ENCODE measurements around the gene FSTL4. TPM values are rescaled to one million over a fixed set of nuclear protein-coding genes. Genes with fewer than 3 reads are reported as not detected.

FSTL4 gene
- total RNA-seq, 4 donors from 2014 or later, result 0.18 to 0.27 (median 0.20) TPM; not detected in 1

- intact Hi-C loops (cut with DNase I; ENCODE audit: low total_unique reads), result no loop called here
- DNase-seq (no peak), ATAC-seq (no peak)
- no peak overlapping the region for H3K27ac ChIP-seq
- in situ Hi-C loops (cut with MboI; ENCODE audit: low sequenced_read_pairs in 4 of 4), result loop anchor here in 1 of 4 donors (25.0 kb wide), 1 partner anchor 458 kb away; no protein-coding TSS in a partner anchor
- H3K36me3 ChIP-seq, result no peaks in the 10 kb centered on the region
- no peak overlapping the region for H3K4me3 ChIP-seq
- TF ChIP-seq POLR2A (IDR thresholded peaks at IDR 0.05), result no peak
- TF ChIP-seq, protein P1, sequence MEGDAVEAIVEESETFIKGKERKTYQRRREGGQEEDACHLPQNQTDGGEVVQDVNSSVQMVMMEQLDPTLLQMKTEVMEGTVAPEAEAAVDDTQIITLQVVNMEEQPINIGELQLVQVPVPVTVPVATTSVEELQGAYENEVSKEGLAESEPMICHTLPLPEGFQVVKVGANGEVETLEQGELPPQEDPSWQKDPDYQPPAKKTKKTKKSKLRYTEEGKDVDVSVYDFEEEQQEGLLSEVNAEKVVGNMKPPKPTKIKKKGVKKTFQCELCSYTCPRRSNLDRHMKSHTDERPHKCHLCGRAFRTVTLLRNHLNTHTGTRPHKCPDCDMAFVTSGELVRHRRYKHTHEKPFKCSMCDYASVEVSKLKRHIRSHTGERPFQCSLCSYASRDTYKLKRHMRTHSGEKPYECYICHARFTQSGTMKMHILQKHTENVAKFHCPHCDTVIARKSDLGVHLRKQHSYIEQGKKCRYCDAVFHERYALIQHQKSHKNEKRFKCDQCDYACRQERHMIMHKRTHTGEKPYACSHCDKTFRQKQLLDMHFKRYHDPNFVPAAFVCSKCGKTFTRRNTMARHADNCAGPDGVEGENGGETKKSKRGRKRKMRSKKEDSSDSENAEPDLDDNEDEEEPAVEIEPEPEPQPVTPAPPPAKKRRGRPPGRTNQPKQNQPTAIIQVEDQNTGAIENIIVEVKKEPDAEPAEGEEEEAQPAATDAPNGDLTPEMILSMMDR (IDR thresholded peaks at IDR 0.05 in 4 of 5, conservative IDR thresholded peaks at IDR 0.05 in 1 of 5), result no peak
- H3K27me3 ChIP-seq, result no peaks in the 10 kb centered on the region
- H3K4me1 ChIP-seq, result peaks cover 0 to 2% of the 10 kb centered on the region in 2 donors
- H3K9me3 ChIP-seq, result no peaks in the 10 kb centered on the region
Observed at GRCh38 chr5:133404724-133405123, 207.6 kb downstream of the FSTL4 start.

DNA sequence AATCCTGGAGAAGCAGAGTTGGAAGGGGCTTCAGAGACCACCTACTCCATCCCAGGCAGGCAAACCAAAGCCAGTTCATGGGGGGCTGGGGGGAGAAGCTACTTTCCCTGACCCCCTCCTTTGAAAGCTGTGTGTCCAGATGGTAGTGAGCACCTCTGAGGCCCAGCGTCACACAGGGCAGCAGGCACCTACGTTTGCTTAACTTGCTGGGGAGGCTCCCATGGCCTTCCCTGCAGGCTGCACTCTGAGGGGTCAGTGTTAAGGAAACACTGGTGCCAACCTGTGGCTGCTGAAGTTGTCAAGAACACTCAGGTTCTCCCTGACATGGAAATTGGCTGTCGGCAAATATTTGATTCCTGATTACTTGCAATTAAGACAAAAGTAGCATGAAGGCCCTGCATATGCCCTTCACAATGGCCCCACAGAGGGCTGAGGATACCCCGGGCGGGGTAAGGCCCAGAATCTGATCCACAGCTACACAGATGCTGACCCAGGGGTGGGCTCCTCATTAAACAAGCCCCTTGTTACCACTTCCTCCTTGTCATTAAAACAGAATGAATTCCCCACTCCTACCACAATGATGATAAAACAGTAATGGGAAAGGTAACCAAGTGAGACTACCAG, 208.5 kb downstream of the FSTL4 start:
- intact Hi-C loops (cut with DNase I; ENCODE audit: low total_unique reads) (no loop called here), in situ Hi-C loops (cut with MboI; ENCODE audit: low sequenced_read_pairs in 4 of 4) (loop anchor here in 1 of 4 donors (25.0 kb wide), 1 partner anchor 458 kb away; no protein-coding TSS in a partner anchor)
- Histone ChIP-seq H3K4me3 (no peak overlapping the region), H3K36me3 (no peaks in the 10 kb centered on the region), H3K27ac (no peak overlapping the region), H3K9me3 (no peaks in the 10 kb centered on the region), H3K4me1 (peaks cover 0 to 2% of the 10 kb centered on the region in 2 donors), H3K27me3 (no peaks in the 10 kb centered on the region)
- no peak for ATAC-seq
- DNase-seq, result no peak
- TF ChIP-seq POLR2A (IDR thresholded peaks at IDR 0.05), result no peak
- TF ChIP-seq, protein P1 (IDR thresholded peaks at IDR 0.05 in 4 of 5, conservative IDR thresholded peaks at IDR 0.05 in 1 of 5), result no peak

GRCh38 chr5:133402775-133403174, 209.6 kb downstream of the FSTL4 start:
- TF ChIP-seq POLR2A (IDR thresholded peaks at IDR 0.05), result no peak
- TF ChIP-seq, protein P1 (IDR thresholded peaks at IDR 0.05 in 4 of 5, conservative IDR thresholded peaks at IDR 0.05 in 1 of 5), result no peak

GRCh38 chr5:133401731-133402347, 210.5 kb downstream of the FSTL4 start:
- no peak overlapping the region for H3K4me3 ChIP-seq
- H3K4me1 ChIP-seq, result peaks cover 0 to 2% of the 10 kb centered on the region in 2 donors
- no peaks in the 10 kb centered on the region for H3K36me3 ChIP-seq
- no peaks in the 10 kb centered on the region for H3K27me3 ChIP-seq
- H3K9me3 ChIP-seq, result no peaks in the 10 kb centered on the region
- in situ Hi-C loops (cut with MboI; ENCODE audit: low sequenced_read_pairs in 4 of 4) (loop anchor here in 1 of 4 donors (25.0 kb wide), 1 partner anchor 460 kb away; no protein-coding TSS in a partner anchor), intact Hi-C loops (cut with DNase I; ENCODE audit: low total_unique reads) (no loop called here)
- TF ChIP-seq POLR2A (IDR thresholded peaks at IDR 0.05), result no peak
- TF ChIP-seq, protein P1 (IDR thresholded peaks at IDR 0.05 in 4 of 5, conservative IDR thresholded peaks at IDR 0.05 in 1 of 5), result no peak
- ATAC-seq, result no peak
- no peak overlapping the region for H3K27ac ChIP-seq
- DNase-seq, result no peak

More at GRCh38 chr5:133402775-133403174, 209.6 kb downstream of the FSTL4 start:
- Histone ChIP-seq H3K27me3 (no peaks in the 10 kb centered on the region), H3K9me3 (no peaks in the 10 kb centered on the region), H3K27ac (no peak overlapping the region), H3K4me3 (no peak overlapping the region), H3K4me1 (peaks cover 0 to 2% of the 10 kb centered on the region in 2 donors), H3K36me3 (no peaks in the 10 kb centered on the region)
- intact Hi-C loops (cut with DNase I; ENCODE audit: low total_unique reads) (no loop called here), in situ Hi-C loops (cut with MboI; ENCODE audit: low sequenced_read_pairs in 4 of 4) (loop anchor here in 1 of 4 donors (25.0 kb wide), 1 partner anchor 460 kb away; no protein-coding TSS in a partner anchor)
- ATAC-seq (no peak), DNase-seq (no peak)

All from gastrocnemius medialis (tissue), 4 donors.